ENCODE results near the gene EIF2B2. TPM values are rescaled to one million over a fixed set of nuclear protein-coding genes. Genes with fewer than 3 reads are reported as not detected.
A peak's percentile ranks its signal among the peaks of the same experiment; 100 is the strongest.

EIF2B2 gene
- total RNA-seq, 1 experiment from 2014 or later = 48.3 TPM

- no peaks in the 10 kb centered on the region for H3K27me3 ChIP-seq (ENCODE audit: insufficient read depth, low read length)
- Mint-ChIP-seq H3K4me1 (peaks cover 11 to 26% of the 10 kb centered on the region in 2 experiments), H3K4me3 (no peak overlapping the region), H3K9me3 (no peaks in the 10 kb centered on the region), H3K27me3 (ENCODE audit: low read depth) (no peaks in the 10 kb centered on the region), H3K36me3 (ENCODE audit: insufficient read depth in 1 of 3, low read depth in 3 of 3) (no peaks in the 10 kb centered on the region), H3K27ac (no peak overlapping the region)
- H3K4ac ChIP-seq (ENCODE audit: low read depth, low read length) = no peak overlapping the region
- no peak overlapping the region for H3K23ac ChIP-seq (ENCODE audit: insufficient read length, low read depth, low read length)
- H3K14ac ChIP-seq (ENCODE audit: insufficient read depth, low read length) = peak overlapping the region; percentile 16
- no peaks in the 10 kb centered on the region for H4K20me1 ChIP-seq (ENCODE audit: control insufficient read depth, insufficient read depth, insufficient read length)
- H3K23me2 ChIP-seq (ENCODE audit: insufficient read length, low read depth, low read length, poor library complexity, severe bottlenecking) = no peaks in the 10 kb centered on the region
- no peak for DNase-seq
- WGBS (ENCODE audit: extremely low coverage, insufficient read length, low lambda C conversion rate) = no CpG with 5 or more reads among the region's 15 CpGs
- no peak overlapping the region for H2AK5ac ChIP-seq (ENCODE audit: insufficient read length, low read length)
- no peak overlapping the region for H3K56ac ChIP-seq (ENCODE audit: insufficient read length, low read depth, low read length)
- H3K4me1 ChIP-seq (ENCODE audit: insufficient read depth, low read length) = no peaks in the 10 kb centered on the region; the same call in 1 of the 2 replicates
- no peaks in the 10 kb centered on the region for H3K9me3 ChIP-seq (ENCODE audit: control insufficient read depth, low read depth, low read length)
- no peak overlapping the region for H4K5ac ChIP-seq (ENCODE audit: insufficient read length, low read depth, low read length)
- H2BK20ac ChIP-seq (ENCODE audit: low read depth, low read length, poor library complexity, severe bottlenecking) = no peak overlapping the region
- H3K18ac ChIP-seq (ENCODE audit: insufficient read length, low read depth, low read length) = peak overlapping the region; percentile 39
- H3K79me1 ChIP-seq (ENCODE audit: insufficient read depth, low read depth, low read length, poor library complexity, severe bottlenecking) = no peaks in the 10 kb centered on the region
- no peak overlapping the region for H4K91ac ChIP-seq (ENCODE audit: insufficient read length, low read depth, low read length)
- H2AFZ ChIP-seq (ENCODE audit: low read length) = no peak overlapping the region
- no peak overlapping the region for H2BK12ac ChIP-seq (ENCODE audit: insufficient read length, low read depth, low read length)
- TF ChIP-seq CTCF (conservative IDR thresholded peaks at IDR 0.05) = no peak
- no peak overlapping the region for H2BK120ac ChIP-seq (ENCODE audit: low read depth, low read length, poor library complexity, severe bottlenecking)
- no peak overlapping the region for H3K27ac ChIP-seq (ENCODE audit: insufficient read length, low read depth, low read length)
- no peak overlapping the region for H3K4me2 ChIP-seq (ENCODE audit: insufficient read depth, insufficient read length, low read length)
- H4K8ac ChIP-seq (replicated peaks; ENCODE audit: insufficient read length, low read depth, low read length) = no peak overlapping the region
- H3K79me2 ChIP-seq (ENCODE audit: insufficient read depth, low read length) = no peaks in the 10 kb centered on the region
- H2BK5ac ChIP-seq (ENCODE audit: insufficient read length, low read length) = no peak overlapping the region
- H3T11ph ChIP-seq (ENCODE audit: low read length) = no peak overlapping the region
- no peak overlapping the region for H2BK15ac ChIP-seq (ENCODE audit: low read depth, low read length)
- no peak overlapping the region for H3K9ac ChIP-seq (ENCODE audit: extremely low read depth, insufficient read length, low read length)
Observed at GRCh38 chr14:74973003-74973653, 29.6 kb upstream of the EIF2B2 start.

Data from H9 (cell line).